HG02981 (cell line): ENCODE measurements around the gene REG3G.
"Not testable (repeated sequence)": the region's sequence is repeated elsewhere in the genome, so short reads cannot be mapped to it uniquely, and the experiment has no call there.

Source experiments
- ATAC-seq: cut with Tn5 transposase; IDR thresholded peaks from one replicate; pipeline ENCODE4 v1.9.1; 2021; ENCODE audit warnings: mild to moderate bottlenecking, moderate library complexity; ENCODE audit not compliant: unreplicated experiment

Gene REG3G

DNA sequence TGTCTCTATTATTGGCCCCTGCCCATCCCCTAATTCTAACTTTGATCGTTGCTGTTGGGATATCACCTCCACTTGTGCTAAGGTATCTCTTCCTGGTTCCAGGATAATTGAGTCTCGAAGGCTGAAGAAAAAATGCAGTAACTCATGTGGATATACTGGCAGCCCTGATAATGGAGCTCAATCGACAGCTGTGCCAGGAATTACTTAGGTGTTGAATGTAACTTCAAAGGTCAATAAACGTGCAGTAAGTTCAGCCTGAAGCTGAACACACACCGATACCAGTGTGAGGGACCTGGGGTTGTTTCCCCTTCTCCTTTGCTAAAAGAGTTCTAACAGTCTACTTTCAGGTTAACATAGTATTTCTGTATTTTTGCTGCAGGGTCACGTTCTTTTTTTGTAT, 11.9 kb upstream of the REG3G start:
- no peak for ATAC-seq

DNA sequence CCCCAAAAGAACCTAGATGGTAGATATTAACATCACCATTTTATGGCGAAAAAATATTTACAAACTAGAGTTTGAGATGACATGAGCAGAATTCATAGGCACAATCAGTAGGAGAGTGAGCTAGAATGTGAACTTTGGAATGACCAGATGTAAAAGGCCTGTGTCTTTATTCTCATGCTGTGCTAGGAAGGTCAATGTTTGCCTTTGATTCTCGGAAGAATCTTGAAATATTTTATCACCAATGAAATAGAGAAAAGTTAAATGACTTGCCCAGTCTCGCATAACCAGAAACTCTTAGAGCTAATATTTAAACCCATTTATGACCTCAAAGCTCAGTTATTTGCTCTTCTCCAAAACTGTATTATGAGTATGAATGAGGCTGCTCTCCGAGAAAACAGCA, 9.2 kb upstream of the REG3G start:
- no peak for ATAC-seq

DNA sequence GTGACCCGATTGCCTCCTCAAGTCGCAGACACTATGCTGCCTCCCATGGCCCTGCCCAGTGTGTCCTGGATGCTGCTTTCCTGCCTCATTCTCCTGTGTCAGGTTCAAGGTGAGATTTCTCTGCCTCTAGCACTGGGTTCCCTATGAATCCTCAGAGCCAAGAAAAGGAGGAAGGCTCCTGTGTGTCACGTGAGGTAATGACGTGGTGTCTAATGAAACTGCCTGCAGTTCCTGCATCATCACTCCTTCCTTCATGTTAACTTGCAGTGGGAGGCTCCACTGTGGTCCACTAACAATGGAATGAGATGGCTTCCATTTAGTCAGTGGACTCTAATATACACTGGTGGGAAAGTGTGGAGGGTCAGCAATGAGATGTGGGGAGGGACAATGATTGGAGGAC, 559 bp downstream of the REG3G start:
- ATAC-seq = no peak

DNA sequence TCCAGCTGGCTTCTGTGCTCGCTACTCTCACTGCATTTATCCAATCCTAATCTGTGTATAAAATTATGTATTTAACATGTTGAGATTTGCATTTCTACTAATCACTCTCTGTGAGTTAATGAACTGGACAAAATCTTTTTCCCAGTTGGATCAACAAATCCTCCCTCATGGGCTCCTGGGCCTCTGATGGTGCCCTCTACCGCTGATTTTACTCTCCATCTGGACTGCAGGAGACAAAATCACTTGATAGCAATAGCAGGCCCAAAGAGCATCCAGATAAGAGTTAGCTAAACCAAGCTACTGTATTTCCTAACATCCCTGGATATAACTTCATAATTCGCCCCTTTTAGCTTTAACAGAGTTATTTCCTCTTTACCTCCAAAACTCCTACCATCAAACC, 14.4 kb downstream of the REG3G start:
- no peak for ATAC-seq

DNA sequence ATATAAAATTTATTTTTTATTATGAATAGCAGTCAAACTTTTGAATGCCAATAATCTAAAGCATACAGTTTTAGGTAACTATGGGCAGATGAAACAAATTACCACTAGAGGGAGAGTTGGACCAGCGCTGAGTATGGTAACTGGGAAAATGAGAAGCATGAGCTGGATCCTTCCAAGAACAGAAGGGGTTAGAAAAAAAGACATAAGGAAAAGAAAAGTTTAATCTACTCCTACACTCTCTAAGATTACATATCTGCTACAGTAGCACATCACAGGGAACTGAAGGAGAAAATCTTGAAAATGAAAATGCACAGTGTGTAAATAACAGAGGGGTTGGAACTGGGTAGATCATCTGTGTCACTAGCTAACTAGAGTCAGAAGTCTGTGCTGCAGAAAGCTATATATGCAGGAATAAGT, 15.5 kb downstream of the REG3G start:
- no peak for ATAC-seq

DNA sequence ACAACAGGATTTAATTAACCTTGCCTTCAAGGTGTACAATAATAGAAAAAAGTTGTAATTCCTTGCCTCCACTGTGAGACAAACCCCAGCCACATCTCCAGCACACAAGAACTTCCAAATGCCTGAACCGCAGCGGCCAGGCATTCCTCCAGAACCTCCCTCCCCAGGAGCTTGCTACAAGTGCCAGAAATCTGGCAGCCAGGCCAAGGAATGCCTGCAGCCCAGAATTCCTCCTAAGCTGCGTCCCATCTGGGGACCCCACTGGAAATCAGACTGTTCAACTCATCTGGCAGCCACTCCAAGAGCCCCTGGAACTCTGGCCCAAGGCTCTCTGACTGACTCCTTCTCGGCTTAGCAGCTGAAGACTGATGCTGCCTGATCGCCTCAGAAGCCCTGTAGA, 28.0 kb downstream of the REG3G start:
- not testable (repeated sequence) for ATAC-seq

DNA sequence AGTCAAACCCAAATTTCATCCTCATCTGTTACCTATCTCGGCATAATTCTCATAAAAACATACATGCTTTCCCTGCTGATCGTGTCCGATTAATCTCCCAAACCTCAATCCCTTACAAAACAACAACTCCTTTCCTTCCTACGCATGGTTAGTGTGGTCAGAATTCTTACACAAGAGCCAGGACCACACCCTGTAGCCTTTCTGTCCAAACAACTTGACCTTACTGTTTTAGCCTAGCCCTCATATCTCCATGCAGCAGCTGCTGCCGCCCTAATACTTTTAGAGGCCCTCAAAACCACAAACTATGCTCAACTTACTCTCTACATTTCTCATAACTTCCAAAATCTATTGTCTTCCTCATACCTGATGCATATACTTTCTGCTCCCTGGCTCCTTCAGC, 29.3 kb downstream of the REG3G start:
- not testable (repeated sequence) for ATAC-seq

DNA sequence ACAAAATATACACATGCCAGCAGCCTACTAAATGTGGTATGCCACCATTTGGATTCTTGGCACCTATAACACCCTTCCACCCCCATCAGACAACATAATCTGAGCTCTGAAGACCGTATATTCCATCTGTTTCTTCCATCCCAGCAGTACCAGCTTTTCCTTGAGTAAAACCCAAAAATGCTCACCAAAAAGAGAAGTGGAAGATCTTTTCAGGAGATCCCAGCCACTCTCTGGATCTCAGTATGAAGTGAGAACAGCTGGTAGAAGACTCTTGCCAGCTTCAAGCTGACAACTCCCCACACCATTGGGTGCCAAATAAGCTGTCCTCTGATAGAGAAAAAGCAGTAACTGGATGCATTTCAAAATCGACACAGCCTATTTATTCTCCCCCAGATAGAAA, 39.7 kb downstream of the REG3G start:
- ATAC-seq = no peak

DNA sequence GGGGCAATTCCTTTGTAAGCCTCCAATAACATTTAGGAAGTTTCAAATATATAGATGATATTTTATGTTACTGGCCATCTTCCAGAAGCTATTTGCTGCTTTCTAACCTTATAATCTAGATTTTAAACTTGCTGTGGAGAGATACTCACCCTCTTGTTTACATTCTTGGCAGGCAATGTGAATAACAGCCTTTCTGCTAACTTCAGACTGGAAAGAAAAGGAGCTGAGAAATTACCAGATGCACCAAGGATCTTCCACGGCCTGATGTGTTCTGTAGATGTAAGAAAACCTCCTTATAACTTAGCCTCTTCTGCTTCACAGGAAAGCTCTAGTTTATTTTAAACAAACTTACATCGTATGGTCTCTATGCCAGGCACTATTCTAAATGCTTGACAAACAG, 45.6 kb downstream of the REG3G start:
- no peak for ATAC-seq
